ENCODE results near the gene SCN2A.

SCN2A gene

GRCh38 chr2:165427686-165428085 is 188.5 kb downstream of the SCN2A start:
- DNase-seq = no peak

- DNase-seq = no peak
Observed at GRCh38 chr2:165428926-165429325, 189.7 kb downstream of the SCN2A start.

GRCh38 chr2:165431014-165431413 is 191.8 kb downstream of the SCN2A start:
- no peak for DNase-seq

DNA sequence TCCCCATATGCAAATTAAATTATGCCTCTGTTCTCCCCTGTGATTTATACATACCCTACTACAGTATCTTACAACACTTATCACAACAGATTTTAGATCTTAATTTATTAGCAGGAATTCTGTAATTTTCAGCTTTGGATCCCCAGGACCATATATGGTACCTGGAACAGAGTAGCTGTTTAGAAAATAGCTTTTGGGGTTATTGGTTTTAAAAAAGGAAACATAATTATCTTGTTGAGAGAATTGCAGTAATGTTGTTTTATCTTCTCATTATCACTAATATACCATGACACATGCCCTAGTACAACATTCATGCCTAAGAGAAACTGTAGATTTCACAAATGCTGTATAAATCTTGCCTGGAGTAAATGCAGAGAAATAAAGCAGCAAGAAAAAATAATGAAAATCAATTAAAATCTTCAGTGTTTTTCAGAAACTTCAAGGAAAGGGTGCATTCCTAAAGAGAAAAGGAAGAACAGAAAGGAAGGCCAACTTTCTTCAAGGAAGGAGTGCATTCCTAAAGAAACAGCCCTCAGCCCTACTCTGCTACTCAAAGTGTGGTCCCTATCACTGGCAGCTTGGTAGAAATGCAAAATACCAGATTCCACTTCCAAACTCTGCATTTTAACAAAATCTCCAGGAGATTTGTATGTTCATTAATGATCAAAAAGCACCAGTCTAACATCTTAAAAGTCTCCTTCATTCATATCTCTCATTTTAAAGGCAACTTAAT is 193.2 kb downstream of the SCN2A start:
- no peak for DNase-seq

DNA sequence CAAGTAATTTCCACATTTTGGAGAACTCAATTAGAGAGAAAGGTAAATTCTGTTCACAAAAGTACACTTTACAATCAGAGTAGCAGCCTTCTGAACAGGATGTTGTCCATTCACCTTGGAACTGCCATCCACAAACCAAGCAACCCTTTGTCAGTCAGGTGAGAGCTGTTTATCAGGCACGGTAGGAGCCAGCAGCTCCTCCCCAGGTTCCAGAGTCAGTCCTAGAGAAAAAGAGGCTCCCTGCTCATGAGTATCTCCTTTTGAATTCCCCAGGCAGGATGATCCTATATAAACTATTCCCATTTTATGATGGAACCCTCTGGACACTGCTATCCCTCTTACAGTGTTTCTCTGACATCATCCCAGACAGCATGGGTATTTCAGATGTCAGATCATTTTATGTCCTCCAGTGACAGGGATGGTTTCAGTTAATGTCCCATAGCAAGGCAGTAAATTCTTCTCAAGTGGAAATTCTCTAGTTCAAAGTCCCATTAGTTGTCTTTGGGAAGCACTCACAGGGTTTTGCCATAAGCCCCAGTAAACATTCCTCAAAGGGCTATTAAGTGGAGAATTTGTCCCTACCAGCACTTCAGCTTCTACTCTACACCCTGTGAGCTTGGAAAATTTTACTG is 195.8 kb downstream of the SCN2A start:
- no peak for DNase-seq

DNA sequence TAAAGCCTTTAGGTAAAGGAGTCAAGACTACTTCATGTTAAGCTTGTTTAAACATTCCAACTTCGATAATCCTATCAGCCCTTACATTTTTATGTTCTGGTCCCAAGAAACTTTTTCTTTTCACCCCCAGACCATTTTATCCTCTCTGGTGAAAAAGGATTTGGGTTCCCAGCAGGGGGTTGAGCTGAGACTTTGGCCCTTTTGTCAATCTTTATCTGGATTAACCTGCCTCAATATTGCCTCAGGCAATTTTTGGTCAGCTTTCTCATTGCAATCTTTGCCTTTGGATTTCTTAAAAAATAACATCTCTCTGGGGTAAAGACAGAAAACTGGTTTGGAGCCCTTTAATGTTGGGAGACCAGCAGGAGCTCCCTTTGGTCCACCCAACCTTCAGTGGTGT is 196.4 kb downstream of the SCN2A start:
- DNase-seq = no peak

DNA sequence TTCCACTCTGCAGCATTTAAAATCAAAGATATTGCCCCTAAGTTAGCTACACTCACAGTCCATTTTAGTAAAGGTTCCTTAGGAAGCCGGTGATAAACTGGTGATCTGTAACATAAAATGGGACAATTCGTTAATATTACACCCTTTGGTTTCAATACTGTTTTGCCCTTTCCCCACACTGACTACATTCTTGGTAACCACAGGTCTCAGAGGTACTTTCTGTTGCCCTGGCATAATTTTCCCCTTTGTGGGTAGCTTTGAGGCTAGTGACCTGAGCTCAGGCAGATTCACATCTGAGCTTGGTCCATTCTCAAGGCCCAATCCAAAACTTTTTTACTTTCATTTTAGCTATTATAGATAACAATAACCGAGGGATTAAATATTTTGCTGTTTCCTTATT is 197.3 kb downstream of the SCN2A start:
- no peak for DNase-seq

- DNase-seq = no peak
Observed at GRCh38 chr2:165440367-165440766, 201.2 kb downstream of the SCN2A start.
